ENCODE results near the gene DEFB110.

The DEFB110 gene

GRCh38 chr6:49978332-49979226, 43.2 kb downstream of the DEFB110 start:
- TF ChIP-seq GABPA (IDR thresholded peaks at IDR 0.05; ENCODE audit: low read depth): no peak
- TF ChIP-seq CTCF (IDR thresholded peaks at IDR 0.05; ENCODE audit: insufficient read depth, low read length): no peak
- no peak for TF ChIP-seq REST (IDR thresholded peaks at IDR 0.05; ENCODE audit: insufficient replicate concordance, low read depth)
- no peak for TF ChIP-seq SPI1 (IDR thresholded peaks at IDR 0.05; ENCODE audit: borderline replicate concordance, low read depth)
- TF ChIP-seq POLR2AphosphoS5 (IDR thresholded peaks at IDR 0.05; ENCODE audit: low read depth): no peak
- H3K4me3 ChIP-seq (replicated peaks; ENCODE audit: insufficient read depth, low read length): no peak overlapping the region
- H3K27ac ChIP-seq (replicated peaks): no peak overlapping the region
- no peaks in the 10 kb centered on the region for H3K27me3 ChIP-seq (ENCODE audit: insufficient read depth, poor library complexity, severe bottlenecking)
- no peak for DNase-seq (ENCODE audit: low read depth in 1 of 2, low spot score in 1 of 2)

- Histone ChIP-seq H3K27ac (replicated peaks) (no peak within 1 kb of the TSS), H3K27me3 (ENCODE audit: insufficient read depth, poor library complexity, severe bottlenecking) (no peaks in the 10 kb centered on the region), H3K4me3 (replicated peaks; ENCODE audit: insufficient read depth, low read length) (no peak within 1 kb of the TSS)
- DNase-seq (ENCODE audit: low read depth in 1 of 2, low spot score in 1 of 2): no peak
- TF ChIP-seq SPI1 (IDR thresholded peaks at IDR 0.05; ENCODE audit: borderline replicate concordance, low read depth) (no peak), POLR2AphosphoS5 (IDR thresholded peaks at IDR 0.05; ENCODE audit: low read depth) (no peak), CTCF (IDR thresholded peaks at IDR 0.05; ENCODE audit: insufficient read depth, low read length) (no peak), REST (IDR thresholded peaks at IDR 0.05; ENCODE audit: insufficient replicate concordance, low read depth) (no peak), GABPA (IDR thresholded peaks at IDR 0.05; ENCODE audit: low read depth) (no peak)
These were observed 52.2 kb downstream of the DEFB110 start, which contains the start of gene DEFB113 for GRCh38 chr6:49969605-49970004. DEFB113 (minus strand) TSS chr6:49969625; CDS start chr6:49969625, 0 bp downstream.

All from HL-60 (cell line).